Memory B cell (primary cell): ENCODE measurements around the gene FOXA1.

Experiments used
- ATAC-seq: fragments of 150-1000 bp; cut with Tn5 transposase; 2 replicates; pipeline ENCODE4 v1.10.0; 2021; ENCODE audit warnings: low read depth, mild to moderate bottlenecking, moderate library complexity
- DNase-seq, 2 donors: peaks; one replicate each; pipeline ENCODE4 v3.0.0; 2022; ENCODE audit warnings: low spot score in 2 of 2
- H3K27ac Mint-ChIP-seq: one replicate; pipeline ENCODE4 v1.8.0; 2022; ENCODE audit warnings: mild to moderate bottlenecking, moderate library complexity, mixed read lengths
- H3K27me3 Mint-ChIP-seq: one replicate; pipeline ENCODE4 v1.8.0; 2022; ENCODE audit warnings: mixed read lengths
- H3K36me3 Mint-ChIP-seq: one replicate; pipeline ENCODE4 v1.8.0; 2022; ENCODE audit warnings: mild to moderate bottlenecking, mixed read lengths
- H3K4me1 Mint-ChIP-seq: one replicate; pipeline ENCODE4 v1.8.0; 2022; ENCODE audit warnings: mixed read lengths
- H3K4me3 Mint-ChIP-seq: one replicate; pipeline ENCODE4 v1.8.0; 2022; ENCODE audit warnings: mild to moderate bottlenecking, moderate library complexity, mixed read lengths
- H3K9me3 Mint-ChIP-seq: one replicate; pipeline ENCODE4 v1.8.0; 2022; ENCODE audit warnings: mixed read lengths

Gene FOXA1

DNA sequence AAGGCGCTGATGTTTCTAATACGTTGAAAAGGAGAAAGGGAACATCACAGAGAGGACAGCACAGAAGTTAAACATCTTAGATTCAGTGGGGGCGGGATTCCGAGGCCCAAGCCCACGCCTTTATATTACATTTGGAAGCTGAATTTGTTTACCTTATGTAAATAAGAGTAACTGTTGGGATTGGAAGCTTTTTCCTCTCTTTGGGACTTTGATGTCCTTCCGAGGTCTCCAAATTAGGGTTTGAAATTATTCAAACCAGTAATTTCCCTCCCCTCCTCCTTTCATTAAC, 6.4 kb downstream of the FOXA1 start:
- Mint-ChIP-seq H3K4me1 (no peaks in the 10 kb centered on the region), H3K36me3 (no peaks in the 10 kb centered on the region), H3K27me3 (peaks cover 12% of the 10 kb centered on the region), H3K9me3 (no peaks in the 10 kb centered on the region), H3K27ac (no peak overlapping the region), H3K4me3 (no peak overlapping the region)
- ATAC-seq (no peak), DNase-seq (no peak)

GRCh38 chr14:37587881-37588666, 7.0 kb downstream of the FOXA1 start:
- Mint-ChIP-seq H3K4me3 (no peak overlapping the region), H3K4me1 (no peaks in the 10 kb centered on the region), H3K27me3 (peaks cover 14% of the 10 kb centered on the region), H3K9me3 (no peaks in the 10 kb centered on the region), H3K36me3 (no peaks in the 10 kb centered on the region), H3K27ac (no peak overlapping the region)
- no peak for DNase-seq
- no peak for ATAC-seq

DNA sequence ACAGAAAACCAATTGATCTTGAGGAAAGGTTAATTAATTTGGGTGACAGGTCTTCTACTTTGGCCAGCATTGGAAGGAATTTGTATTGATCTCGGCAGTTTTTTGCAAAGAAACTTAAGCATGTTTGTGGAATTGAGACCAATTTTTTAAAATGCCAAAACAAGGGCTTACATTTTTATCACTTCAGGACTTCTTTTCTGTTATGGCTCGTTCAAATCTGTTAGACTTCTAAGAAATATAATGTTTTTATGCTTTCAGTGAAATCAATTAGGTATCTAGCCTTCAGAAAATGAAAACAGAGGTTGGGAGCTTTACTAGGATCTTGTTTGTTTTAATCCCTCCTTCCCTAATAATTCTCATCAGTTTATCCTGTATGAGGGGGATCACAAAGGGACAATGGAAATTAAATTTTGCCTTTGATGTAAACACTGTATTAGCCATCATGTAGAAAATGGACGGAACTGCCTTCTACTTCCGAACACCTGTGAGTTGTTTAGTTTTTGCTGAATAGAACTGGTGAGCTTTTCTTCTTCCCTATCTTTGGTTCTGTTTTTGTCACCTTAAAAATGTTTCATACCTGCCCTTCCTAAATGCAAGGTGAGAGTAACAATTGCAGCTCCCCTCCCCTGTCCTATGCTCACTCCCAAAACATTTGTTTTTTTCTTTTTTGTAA, 7.8 kb downstream of the FOXA1 start:
- H3K4me1 Mint-ChIP-seq: no peaks in the 10 kb centered on the region
- H3K9me3 Mint-ChIP-seq: no peaks in the 10 kb centered on the region
- ATAC-seq: no peak

DNA sequence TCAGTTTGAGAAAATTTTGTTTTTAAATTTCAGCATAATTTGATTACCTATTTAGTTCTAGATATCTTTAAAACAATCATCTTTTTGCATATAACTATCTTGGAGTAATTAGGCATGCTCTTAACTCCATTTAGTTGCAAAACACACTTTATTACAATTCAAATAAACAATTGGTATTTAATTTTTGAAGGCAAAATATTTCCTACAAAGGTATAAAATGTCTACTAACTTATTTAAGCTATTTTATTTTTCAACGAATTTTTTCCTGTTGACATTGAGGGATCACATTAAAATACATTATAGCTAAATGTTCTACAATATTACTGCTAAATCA, 8.3 kb downstream of the FOXA1 start:
- Mint-ChIP-seq H3K9me3 (no peaks in the 10 kb centered on the region), H3K4me3 (no peak overlapping the region), H3K36me3 (no peaks in the 10 kb centered on the region), H3K27ac (no peak overlapping the region), H3K27me3 (peaks cover 13% of the 10 kb centered on the region), H3K4me1 (no peaks in the 10 kb centered on the region)
- no peak for DNase-seq
- ATAC-seq: no peak

More for the DNA sequence above, 7.8 kb downstream of the FOXA1 start:
- Mint-ChIP-seq H3K27ac (no peak overlapping the region), H3K27me3 (peaks cover 13% of the 10 kb centered on the region), H3K36me3 (no peaks in the 10 kb centered on the region), H3K4me3 (no peak overlapping the region)
- no peak for DNase-seq

DNA sequence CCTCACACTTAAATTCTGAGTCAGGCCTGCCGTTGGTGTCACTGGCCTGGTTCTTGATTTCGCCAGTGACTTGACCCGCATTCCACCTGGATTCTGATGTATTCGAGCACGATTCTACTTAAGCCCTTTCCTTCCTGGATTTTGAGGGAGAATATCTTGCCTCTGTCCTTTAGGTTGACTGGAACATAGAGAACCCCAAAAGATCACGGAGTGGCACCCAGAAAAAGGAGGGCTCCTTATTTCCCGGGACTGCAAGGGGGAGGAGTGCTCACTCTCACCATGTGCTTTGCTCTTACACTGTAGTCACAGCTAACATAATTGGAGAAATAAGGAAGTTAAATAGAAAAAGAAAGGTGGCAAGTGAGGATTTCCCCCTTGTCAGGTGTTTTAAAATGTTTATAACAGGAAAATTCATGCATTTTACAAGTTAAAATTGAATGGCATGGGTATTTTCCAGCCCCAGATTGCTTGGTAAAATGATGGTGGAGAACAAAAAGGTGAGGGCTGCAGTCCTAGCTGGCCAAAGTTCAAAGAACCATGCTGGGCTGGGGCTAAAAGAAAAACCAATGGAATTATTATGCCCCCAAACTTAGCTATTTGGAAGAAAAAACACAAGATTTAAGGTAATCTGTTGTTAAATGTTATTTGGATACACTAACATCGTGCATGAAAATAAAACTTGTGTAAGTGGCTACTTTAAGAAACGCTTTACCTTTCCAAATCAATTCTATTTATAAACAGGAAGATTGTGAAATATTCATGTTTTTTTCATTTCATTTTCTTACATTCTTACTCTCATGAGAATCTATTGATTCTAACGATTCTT, 8.9 kb downstream of the FOXA1 start:
- no peak overlapping the region for H3K27ac Mint-ChIP-seq
- peaks cover 10% of the 10 kb centered on the region for H3K27me3 Mint-ChIP-seq
- no peaks in the 10 kb centered on the region for H3K9me3 Mint-ChIP-seq
- no peak overlapping the region for H3K4me3 Mint-ChIP-seq
- H3K4me1 Mint-ChIP-seq: no peaks in the 10 kb centered on the region
- no peaks in the 10 kb centered on the region for H3K36me3 Mint-ChIP-seq
- ATAC-seq (no peak), DNase-seq (no peak)

DNA sequence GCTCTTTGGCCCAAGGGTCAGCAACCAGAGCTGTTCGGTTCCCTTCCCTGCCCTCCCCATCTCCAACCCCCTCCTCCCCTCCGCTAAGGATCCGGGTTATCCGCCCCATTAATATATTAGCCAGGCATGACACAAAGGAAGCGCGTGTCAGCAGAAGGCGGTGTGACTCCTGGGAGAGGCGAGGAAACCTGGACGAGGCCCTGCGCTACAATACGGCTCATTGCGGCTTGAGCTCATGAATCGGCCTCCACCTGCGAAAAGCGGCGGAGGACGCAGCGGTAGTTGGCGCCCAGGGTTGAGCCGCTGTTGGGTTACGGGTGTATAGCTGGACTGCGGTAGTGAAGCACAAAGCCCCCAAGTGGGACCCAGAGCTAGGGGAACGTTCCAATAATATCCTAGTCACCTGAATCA, 9.9 kb downstream of the FOXA1 start:
- ATAC-seq (no peak), DNase-seq (no peak)
- Mint-ChIP-seq H3K9me3 (no peaks in the 10 kb centered on the region), H3K27ac (no peak overlapping the region), H3K27me3 (peaks cover 8% of the 10 kb centered on the region), H3K36me3 (no peaks in the 10 kb centered on the region), H3K4me1 (no peaks in the 10 kb centered on the region), H3K4me3 (no peak overlapping the region)

- DNase-seq: no peak
- ATAC-seq: no peak
- H3K4me1 Mint-ChIP-seq: no peaks in the 10 kb centered on the region
- H3K27ac Mint-ChIP-seq: no peak overlapping the region
- no peak overlapping the region for H3K4me3 Mint-ChIP-seq
- no peaks in the 10 kb centered on the region for H3K36me3 Mint-ChIP-seq
- H3K9me3 Mint-ChIP-seq: no peaks in the 10 kb centered on the region
- peaks cover 8% of the 10 kb centered on the region for H3K27me3 Mint-ChIP-seq
These were observed 10.6 kb downstream of the FOXA1 start for GRCh38 chr14:37584211-37585100.

DNA sequence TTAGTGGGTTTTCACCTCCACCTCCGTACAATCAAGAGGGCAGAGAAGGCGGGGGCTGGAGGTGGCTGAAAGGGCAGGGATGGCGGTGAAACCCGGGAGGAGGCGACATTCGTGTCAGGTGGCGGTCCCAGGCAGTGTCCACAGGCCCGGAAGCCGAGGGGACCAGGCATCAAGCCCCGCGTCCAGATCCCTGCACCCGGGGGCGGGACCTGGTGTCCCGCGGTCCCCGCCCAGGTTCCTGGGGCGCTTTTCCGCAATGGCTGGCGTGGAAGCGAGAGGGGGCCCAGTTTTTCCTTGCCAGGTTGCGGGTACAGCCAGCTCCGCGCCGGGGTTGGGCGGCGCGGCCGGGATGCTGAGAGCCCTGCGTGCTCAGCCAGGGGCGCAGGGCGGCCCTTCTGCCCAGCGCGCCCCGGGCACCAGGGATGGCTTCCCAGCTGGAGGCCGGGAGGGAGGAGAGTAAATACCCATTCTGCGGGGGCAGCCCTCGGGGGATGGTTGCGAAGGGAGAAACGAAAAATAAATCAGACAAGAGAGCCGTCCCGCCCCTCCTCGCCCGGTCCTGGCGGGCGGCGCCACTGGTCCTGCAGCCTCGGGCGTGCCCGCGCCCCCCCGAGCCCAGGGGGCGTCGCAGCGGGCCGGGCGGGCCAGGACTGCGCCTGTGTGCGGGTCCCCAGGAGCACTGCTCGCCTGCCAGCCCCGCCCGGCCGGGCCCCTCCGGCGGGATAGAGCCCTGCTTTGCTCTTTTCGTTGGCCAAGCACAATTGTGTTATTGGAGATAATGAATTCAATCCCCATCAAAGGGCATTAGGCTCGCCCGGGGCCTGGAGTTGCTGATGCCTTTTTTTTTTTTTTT, 11.5 kb downstream of the FOXA1 start:
- no peak overlapping the region for H3K27ac Mint-ChIP-seq
- no peaks in the 10 kb centered on the region for H3K36me3 Mint-ChIP-seq
- no peak for DNase-seq
- no peaks in the 10 kb centered on the region for H3K4me1 Mint-ChIP-seq
- ATAC-seq: no peak
- H3K4me3 Mint-ChIP-seq: no peak overlapping the region
- H3K27me3 Mint-ChIP-seq: peaks cover 5% of the 10 kb centered on the region
- H3K9me3 Mint-ChIP-seq: no peaks in the 10 kb centered on the region

- Mint-ChIP-seq H3K27ac (no peak overlapping the region), H3K9me3 (peaks cover 2% of the 10 kb centered on the region), H3K27me3 (peaks cover 2% of the 10 kb centered on the region), H3K36me3 (no peaks in the 10 kb centered on the region), H3K4me1 (no peaks in the 10 kb centered on the region), H3K4me3 (no peak overlapping the region)
- DNase-seq (no peak), ATAC-seq (no peak)
These were observed 14.9 kb downstream of the FOXA1 start for GRCh38 chr14:37580146-37580545.

GRCh38 chr14:37579274-37579673, 15.8 kb downstream of the FOXA1 start:
- ATAC-seq (no peak), DNase-seq (no peak)
- Mint-ChIP-seq H3K9me3 (peaks cover 5% of the 10 kb centered on the region), H3K36me3 (no peaks in the 10 kb centered on the region), H3K27me3 (peaks cover 2% of the 10 kb centered on the region), H3K4me1 (no peaks in the 10 kb centered on the region), H3K27ac (no peak overlapping the region), H3K4me3 (no peak overlapping the region)

- Mint-ChIP-seq H3K9me3 (peaks cover 7% of the 10 kb centered on the region), H3K27me3 (no peaks in the 10 kb centered on the region), H3K27ac (no peak overlapping the region), H3K4me1 (no peaks in the 10 kb centered on the region), H3K36me3 (no peaks in the 10 kb centered on the region), H3K4me3 (no peak overlapping the region)
- ATAC-seq: no peak
- DNase-seq: no peak
These were observed 21.7 kb downstream of the FOXA1 start for GRCh38 chr14:37573356-37573755.

- H3K36me3 Mint-ChIP-seq: no peaks in the 10 kb centered on the region
- ATAC-seq (no peak), DNase-seq (no peak)
- H3K4me3 Mint-ChIP-seq: no peak overlapping the region
- H3K27ac Mint-ChIP-seq: no peak overlapping the region
- peaks cover 6% of the 10 kb centered on the region for H3K9me3 Mint-ChIP-seq
- H3K4me1 Mint-ChIP-seq: no peaks in the 10 kb centered on the region
- H3K27me3 Mint-ChIP-seq: no peaks in the 10 kb centered on the region
These were observed 23.7 kb downstream of the FOXA1 start for GRCh38 chr14:37571391-37571790.

GRCh38 chr14:37569729-37570128, 25.3 kb downstream of the FOXA1 start:
- Mint-ChIP-seq H3K27ac (no peak overlapping the region), H3K27me3 (no peaks in the 10 kb centered on the region), H3K4me1 (no peaks in the 10 kb centered on the region), H3K4me3 (no peak overlapping the region), H3K9me3 (peaks cover 5% of the 10 kb centered on the region), H3K36me3 (no peaks in the 10 kb centered on the region)
- ATAC-seq (no peak), DNase-seq (no peak)
